WTC11 (cell line): ENCODE data around the gene LRRC1. TPM values are rescaled to one million over a fixed set of nuclear protein-coding genes. Genes with fewer than 3 reads are reported as not detected.

Experiments
- ATAC-seq: fragments of 200-7000 bp; cut with Tn5 transposase; 2 replicates; pipeline ENCODE4 v1.10.0; 2021; ENCODE audit warnings: mild to moderate bottlenecking, moderate library complexity
- CTCF ChIA-PET: fragments of 300-600 bp; sonication (Branson Sonifier 250); formaldehyde crosslinking; loops from one replicate; lab custom pipeline; 2021; ENCODE audit warnings: antibody characterized with exemption; lab: Charles Lee
- POLR2A ChIA-PET: fragments of 350-600 bp; sonication (Branson Sonifier 250); formaldehyde crosslinking; loops from one replicate; lab custom pipeline; 2021; ENCODE audit warnings: antibody characterized with exemption; lab: Charles Lee
- DNase-seq: peaks from one replicate; pipeline ENCODE4 v3.0.0; 2021; ENCODE audit warnings: low spot score
- H3K27ac Mint-ChIP-seq: 2 replicates; pipeline ENCODE4 v1.8.0; 2021; ENCODE audit warnings: mixed read lengths
- H3K27me3 Mint-ChIP-seq: 2 replicates; pipeline ENCODE4 v1.8.0; 2021; ENCODE audit warnings: low read depth, mild to moderate bottlenecking, moderate library complexity, mixed read lengths
- H3K36me3 Mint-ChIP-seq: 2 replicates; pipeline ENCODE4 v1.8.0; 2021; ENCODE audit warnings: mixed read lengths
- H3K4me1 Mint-ChIP-seq: 2 replicates; pipeline ENCODE4 v1.8.0; 2022; ENCODE audit warnings: mixed read lengths
- H3K4me3 Mint-ChIP-seq: 2 replicates; pipeline ENCODE4 v1.8.0; 2021; ENCODE audit warnings: mild to moderate bottlenecking, moderate library complexity, mixed read lengths
- H3K9me3 Mint-ChIP-seq: 2 replicates; pipeline ENCODE4 v1.8.0; 2021; ENCODE audit warnings: mixed read lengths
- ELF4 ChIP-seq: sonication (generic); formaldehyde crosslinking; IDR thresholded peaks from 2 replicates; pipeline ENCODE4 v1.8.1; 2022; ENCODE audit warnings: low read depth, mild to moderate bottlenecking, moderate library complexity, missing genetic modification reagents
- EMX1 ChIP-seq: fragments of 250-450 bp; sonication (Bioruptor Pico); IDR thresholded peaks from 2 replicates; pipeline ENCODE4 v1.8.0; 2021; ENCODE audit warnings: mild to moderate bottlenecking
- ERG ChIP-seq: fragments of 250-450 bp; sonication (Bioruptor Pico); IDR thresholded peaks from 2 replicates; pipeline ENCODE4 v1.8.0; 2021; ENCODE audit warnings: mild to moderate bottlenecking
- JUN ChIP-seq: sonication (generic); formaldehyde crosslinking; IDR thresholded peaks from 2 replicates; pipeline ENCODE4 v1.8.0; 2023; ENCODE audit warnings: mild to moderate bottlenecking, missing genetic modification reagents
- NR3C1 ChIP-seq: sonication (generic); formaldehyde crosslinking; conservative IDR thresholded peaks from 2 replicates; pipeline ENCODE4 v1.8.1; 2023; ENCODE audit warnings: low read depth, mild to moderate bottlenecking, missing genetic modification reagents
- PRDM15 ChIP-seq: sonication (generic); formaldehyde crosslinking; IDR thresholded peaks from 2 replicates; pipeline ENCODE4 v1.8.0; 2022; ENCODE audit warnings: missing genetic modification reagents
- PREB ChIP-seq: sonication (generic); formaldehyde crosslinking; IDR thresholded peaks from 2 replicates; pipeline ENCODE4 v1.8.1; 2022; ENCODE audit warnings: mild to moderate bottlenecking, missing genetic modification reagents, moderate library complexity, borderline replicate concordance
- PRRX2 ChIP-seq: fragments of 250-450 bp; sonication (Bioruptor Pico); IDR thresholded peaks from 2 replicates; pipeline ENCODE4 v1.8.0; 2021; ENCODE audit warnings: mild to moderate bottlenecking
- TEAD1 ChIP-seq: sonication (generic); formaldehyde crosslinking; IDR thresholded peaks from 2 replicates; pipeline ENCODE4 v1.8.0; 2022; ENCODE audit warnings: mild to moderate bottlenecking, missing genetic modification reagents
- TP53 ChIP-seq: sonication (generic); formaldehyde crosslinking; IDR thresholded peaks from 2 replicates; pipeline ENCODE4 v1.8.1; 2023; ENCODE audit warnings: mild to moderate bottlenecking, missing genetic modification reagents
- ZNF219 ChIP-seq: sonication (generic); formaldehyde crosslinking; IDR thresholded peaks from 2 replicates; pipeline ENCODE4 v1.8.0; 2023; ENCODE audit warnings: missing genetic modification reagents, mild to moderate bottlenecking, borderline replicate concordance
- ZNF317 ChIP-seq: sonication (generic); formaldehyde crosslinking; IDR thresholded peaks from 2 replicates; pipeline ENCODE4 v1.8.1; 2023; ENCODE audit warnings: low read depth, mild to moderate bottlenecking, moderate library complexity, missing genetic modification reagents, borderline replicate concordance
- ZNF423 ChIP-seq: fragments of 250-450 bp; sonication (Bioruptor Pico); IDR thresholded peaks from 2 replicates; pipeline ENCODE4 v2.1.2; 2022; ENCODE audit warnings: mild to moderate bottlenecking, moderate library complexity
- ZNF512 ChIP-seq: sonication (generic); formaldehyde crosslinking; IDR thresholded peaks from 2 replicates; pipeline ENCODE4 v1.8.1; 2022; ENCODE audit warnings: missing genetic modification reagents, borderline replicate concordance
- ZNF671 ChIP-seq: fragments of 250-450 bp; sonication (Bioruptor Pico); IDR thresholded peaks from 2 replicates; pipeline ENCODE4 v1.8.0; 2021; ENCODE audit warnings: mild to moderate bottlenecking
- total RNA-seq: library from RNA; stranded (reverse); gene quantifications from 3 replicates; pipeline ENCODE4 v1.2.3, GENCODE V29; 2021

Gene LRRC1
- total RNA-seq, 1 experiment from 2014 or later = 12.7 TPM

DNA sequence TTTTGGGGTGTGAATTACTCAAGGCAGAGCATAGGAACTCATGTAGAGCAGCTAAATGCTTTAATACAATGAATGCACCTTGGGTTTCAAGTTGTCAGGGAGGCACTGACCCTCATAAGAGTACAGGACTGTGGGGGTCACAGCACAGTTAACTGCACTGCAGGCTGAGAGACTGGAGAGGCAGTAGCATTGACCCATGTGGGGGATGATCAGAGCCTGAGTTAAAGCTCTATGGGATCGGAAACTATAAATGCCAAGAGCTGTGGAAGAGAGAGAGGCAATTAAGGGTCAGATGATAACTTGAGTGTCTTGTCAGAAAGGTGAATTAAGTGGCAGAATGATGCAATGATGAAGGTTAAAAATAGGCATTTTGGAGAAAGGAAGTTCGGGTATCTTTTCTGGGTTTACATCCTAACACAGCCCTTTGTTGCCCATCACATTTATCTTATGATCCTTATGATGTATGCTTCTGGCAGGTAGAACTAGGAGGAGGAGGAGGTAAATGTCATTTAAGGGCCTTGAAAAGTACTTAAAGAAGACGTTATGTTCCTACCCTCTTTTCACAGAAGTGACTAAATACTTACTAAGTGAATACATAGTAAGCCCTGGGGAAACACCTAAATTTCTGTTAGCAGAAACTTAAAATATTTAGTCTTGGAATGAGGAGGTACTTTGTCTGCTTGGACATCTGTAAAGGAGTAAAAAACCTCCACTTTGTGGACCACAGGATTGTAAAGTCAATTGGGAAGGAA, 24.2 kb downstream of the LRRC1 start:
- H3K36me3 Mint-ChIP-seq = no peaks in the 10 kb centered on the region
- H3K9me3 Mint-ChIP-seq = no peaks in the 10 kb centered on the region
- no peak overlapping the region for H3K4me3 Mint-ChIP-seq
- ChIA-PET CTCF (no interaction called here), POLR2A (no interaction called here)
- DNase-seq (no peak), ATAC-seq (peak; percentile 60)
- peaks cover 41% of the 10 kb centered on the region for H3K4me1 Mint-ChIP-seq
- H3K27ac Mint-ChIP-seq = no peak overlapping the region
- H3K27me3 Mint-ChIP-seq = no peaks in the 10 kb centered on the region
- TF ChIP-seq ZNF317 (CRISPR knock-in tag) (no peak), ZNF512 (CRISPR knock-in tag) (no peak), TEAD1 (CRISPR knock-in tag) (no peak), ZNF423 (CRISPR knock-in tag) (no peak), ZNF671 (CRISPR knock-in tag) (no peak), EMX1 (CRISPR knock-in tag) (no peak), PRDM15 (no peak), JUN (CRISPR knock-in tag) (no peak), PRRX2 (no peak), ERG (no peak), TP53 (CRISPR knock-in tag) (no peak), ZNF219 (CRISPR knock-in tag) (no peak), ELF4 (CRISPR knock-in tag) (no peak), PREB (CRISPR knock-in tag) (no peak), NR3C1 (no peak)

GRCh38 chr6:53822401-53823125, 27.8 kb downstream of the LRRC1 start:
- ATAC-seq (no peak), DNase-seq (no peak)
- TF ChIP-seq ERG = no peak
- H3K9me3 Mint-ChIP-seq = no peaks in the 10 kb centered on the region
- peaks cover 47% of the 10 kb centered on the region for H3K4me1 Mint-ChIP-seq
- H3K27me3 Mint-ChIP-seq = no peaks in the 10 kb centered on the region
- no peak overlapping the region for H3K27ac Mint-ChIP-seq
- H3K36me3 Mint-ChIP-seq = no peaks in the 10 kb centered on the region
- ChIA-PET CTCF (interaction anchor here (1.0 kb wide), 1 partner anchor 133 kb away, joined by 3 read pairs; no protein-coding TSS in a partner anchor), POLR2A (no interaction called here)
- H3K4me3 Mint-ChIP-seq = no peak overlapping the region
